ENCODE data around the gene RERE.

Gene RERE

GRCh38 chr1:8809342-8809736 is 8.1 kb downstream of the RERE start:
- H3K9me3 ChIP-seq (ENCODE audit: control insufficient read depth, low read length): no peaks in the 10 kb centered on the region
- no peak overlapping the region for H3K4me3 ChIP-seq (ENCODE audit: insufficient read depth, low read depth, low read length, poor library complexity, severe bottlenecking)
- no peak for DNase-seq
- H3K36me3 ChIP-seq (ENCODE audit: control insufficient read depth, insufficient read depth, low read length): no peaks in the 10 kb centered on the region
- no peak overlapping the region for H3K27ac ChIP-seq (ENCODE audit: insufficient read depth, low read length, poor library complexity, severe bottlenecking)
- H3K27me3 ChIP-seq (replicated peaks; ENCODE audit: control insufficient read depth, insufficient read depth, low read length, poor library complexity, severe bottlenecking): no peaks in the 10 kb centered on the region
- no peaks in the 10 kb centered on the region for H3K4me1 ChIP-seq (ENCODE audit: control insufficient read depth, insufficient read depth, low read length, poor library complexity, severe bottlenecking)

GRCh38 chr1:8807004-8807403 is 10.4 kb downstream of the RERE start:
- DNase-seq: no peak
- no peaks in the 10 kb centered on the region for H3K4me1 ChIP-seq (ENCODE audit: control insufficient read depth, insufficient read depth, low read length, poor library complexity, severe bottlenecking)
- H3K4me3 ChIP-seq (ENCODE audit: insufficient read depth, low read depth, low read length, poor library complexity, severe bottlenecking): no peak overlapping the region
- no peaks in the 10 kb centered on the region for H3K36me3 ChIP-seq (ENCODE audit: control insufficient read depth, insufficient read depth, low read length)
- no peaks in the 10 kb centered on the region for H3K27me3 ChIP-seq (replicated peaks; ENCODE audit: control insufficient read depth, insufficient read depth, low read length, poor library complexity, severe bottlenecking)
- H3K9me3 ChIP-seq (ENCODE audit: control insufficient read depth, low read length): no peaks in the 10 kb centered on the region
- H3K27ac ChIP-seq (ENCODE audit: insufficient read depth, low read length, poor library complexity, severe bottlenecking): no peak overlapping the region

GRCh38 chr1:8800416-8800815 is 17.0 kb downstream of the RERE start:
- no peak overlapping the region for H3K27ac ChIP-seq (ENCODE audit: insufficient read depth, low read length, poor library complexity, severe bottlenecking)
- DNase-seq: no peak
- no peaks in the 10 kb centered on the region for H3K27me3 ChIP-seq (replicated peaks; ENCODE audit: control insufficient read depth, insufficient read depth, low read length, poor library complexity, severe bottlenecking)
- no peaks in the 10 kb centered on the region for H3K9me3 ChIP-seq (ENCODE audit: control insufficient read depth, low read length)
- H3K4me1 ChIP-seq (ENCODE audit: control insufficient read depth, insufficient read depth, low read length, poor library complexity, severe bottlenecking): no peaks in the 10 kb centered on the region
- no peaks in the 10 kb centered on the region for H3K36me3 ChIP-seq (ENCODE audit: control insufficient read depth, insufficient read depth, low read length)
- H3K4me3 ChIP-seq (ENCODE audit: insufficient read depth, low read depth, low read length, poor library complexity, severe bottlenecking): no peak overlapping the region

GRCh38 chr1:8797216-8797615 is 20.2 kb downstream of the RERE start:
- H3K27ac ChIP-seq (ENCODE audit: insufficient read depth, low read length, poor library complexity, severe bottlenecking): no peak overlapping the region
- no peak for DNase-seq
- no peaks in the 10 kb centered on the region for H3K36me3 ChIP-seq (ENCODE audit: control insufficient read depth, insufficient read depth, low read length)
- H3K9me3 ChIP-seq (ENCODE audit: control insufficient read depth, low read length): no peaks in the 10 kb centered on the region
- no peaks in the 10 kb centered on the region for H3K4me1 ChIP-seq (ENCODE audit: control insufficient read depth, insufficient read depth, low read length, poor library complexity, severe bottlenecking)
- no peaks in the 10 kb centered on the region for H3K27me3 ChIP-seq (replicated peaks; ENCODE audit: control insufficient read depth, insufficient read depth, low read length, poor library complexity, severe bottlenecking)
- no peak overlapping the region for H3K4me3 ChIP-seq (ENCODE audit: insufficient read depth, low read depth, low read length, poor library complexity, severe bottlenecking)

- no peak overlapping the region for H3K27ac ChIP-seq (ENCODE audit: insufficient read depth, low read length, poor library complexity, severe bottlenecking)
- no peaks in the 10 kb centered on the region for H3K36me3 ChIP-seq (ENCODE audit: control insufficient read depth, insufficient read depth, low read length)
- no peak for DNase-seq
- no peaks in the 10 kb centered on the region for H3K27me3 ChIP-seq (replicated peaks; ENCODE audit: control insufficient read depth, insufficient read depth, low read length, poor library complexity, severe bottlenecking)
- H3K9me3 ChIP-seq (ENCODE audit: control insufficient read depth, low read length): no peaks in the 10 kb centered on the region
- no peak overlapping the region for H3K4me3 ChIP-seq (ENCODE audit: insufficient read depth, low read depth, low read length, poor library complexity, severe bottlenecking)
- H3K4me1 ChIP-seq (ENCODE audit: control insufficient read depth, insufficient read depth, low read length, poor library complexity, severe bottlenecking): no peaks in the 10 kb centered on the region
These were observed 20.6 kb downstream of the RERE start for GRCh38 chr1:8796812-8797211.

GRCh38 chr1:8794605-8795004 is 22.8 kb downstream of the RERE start:
- Histone ChIP-seq H3K4me1 (ENCODE audit: control insufficient read depth, insufficient read depth, low read length, poor library complexity, severe bottlenecking) (no peaks in the 10 kb centered on the region), H3K4me3 (ENCODE audit: insufficient read depth, low read depth, low read length, poor library complexity, severe bottlenecking) (no peak overlapping the region), H3K36me3 (ENCODE audit: control insufficient read depth, insufficient read depth, low read length) (no peaks in the 10 kb centered on the region), H3K27ac (ENCODE audit: insufficient read depth, low read length, poor library complexity, severe bottlenecking) (no peak overlapping the region), H3K9me3 (ENCODE audit: control insufficient read depth, low read length) (no peaks in the 10 kb centered on the region), H3K27me3 (replicated peaks; ENCODE audit: control insufficient read depth, insufficient read depth, low read length, poor library complexity, severe bottlenecking) (no peaks in the 10 kb centered on the region)
- DNase-seq: no peak

GRCh38 chr1:8791819-8792218 is 25.6 kb downstream of the RERE start:
- Histone ChIP-seq H3K4me3 (ENCODE audit: insufficient read depth, low read depth, low read length, poor library complexity, severe bottlenecking) (no peak overlapping the region), H3K9me3 (ENCODE audit: control insufficient read depth, low read length) (no peaks in the 10 kb centered on the region), H3K36me3 (ENCODE audit: control insufficient read depth, insufficient read depth, low read length) (no peaks in the 10 kb centered on the region), H3K4me1 (ENCODE audit: control insufficient read depth, insufficient read depth, low read length, poor library complexity, severe bottlenecking) (no peaks in the 10 kb centered on the region), H3K27ac (ENCODE audit: insufficient read depth, low read length, poor library complexity, severe bottlenecking) (no peak overlapping the region), H3K27me3 (replicated peaks; ENCODE audit: control insufficient read depth, insufficient read depth, low read length, poor library complexity, severe bottlenecking) (no peaks in the 10 kb centered on the region)
- no peak for DNase-seq

GRCh38 chr1:8790987-8791386 is 26.5 kb downstream of the RERE start:
- H3K36me3 ChIP-seq (ENCODE audit: control insufficient read depth, insufficient read depth, low read length): no peaks in the 10 kb centered on the region
- DNase-seq: no peak
- no peaks in the 10 kb centered on the region for H3K9me3 ChIP-seq (ENCODE audit: control insufficient read depth, low read length)
- no peak overlapping the region for H3K4me3 ChIP-seq (ENCODE audit: insufficient read depth, low read depth, low read length, poor library complexity, severe bottlenecking)
- H3K4me1 ChIP-seq (ENCODE audit: control insufficient read depth, insufficient read depth, low read length, poor library complexity, severe bottlenecking): no peaks in the 10 kb centered on the region
- H3K27me3 ChIP-seq (replicated peaks; ENCODE audit: control insufficient read depth, insufficient read depth, low read length, poor library complexity, severe bottlenecking): no peaks in the 10 kb centered on the region
- no peak overlapping the region for H3K27ac ChIP-seq (ENCODE audit: insufficient read depth, low read length, poor library complexity, severe bottlenecking)

GRCh38 chr1:8790478-8790877 is 27.0 kb downstream of the RERE start:
- H3K4me1 ChIP-seq (ENCODE audit: control insufficient read depth, insufficient read depth, low read length, poor library complexity, severe bottlenecking): no peaks in the 10 kb centered on the region
- no peaks in the 10 kb centered on the region for H3K36me3 ChIP-seq (ENCODE audit: control insufficient read depth, insufficient read depth, low read length)
- H3K27ac ChIP-seq (ENCODE audit: insufficient read depth, low read length, poor library complexity, severe bottlenecking): no peak overlapping the region
- no peak for DNase-seq
- H3K27me3 ChIP-seq (replicated peaks; ENCODE audit: control insufficient read depth, insufficient read depth, low read length, poor library complexity, severe bottlenecking): no peaks in the 10 kb centered on the region
- H3K9me3 ChIP-seq (ENCODE audit: control insufficient read depth, low read length): no peaks in the 10 kb centered on the region
- H3K4me3 ChIP-seq (ENCODE audit: insufficient read depth, low read depth, low read length, poor library complexity, severe bottlenecking): no peak overlapping the region

- no peak for DNase-seq
- Histone ChIP-seq H3K9me3 (ENCODE audit: control insufficient read depth, low read length) (no peaks in the 10 kb centered on the region), H3K36me3 (ENCODE audit: control insufficient read depth, insufficient read depth, low read length) (no peaks in the 10 kb centered on the region), H3K27me3 (replicated peaks; ENCODE audit: control insufficient read depth, insufficient read depth, low read length, poor library complexity, severe bottlenecking) (no peaks in the 10 kb centered on the region), H3K4me1 (ENCODE audit: control insufficient read depth, insufficient read depth, low read length, poor library complexity, severe bottlenecking) (no peaks in the 10 kb centered on the region), H3K27ac (ENCODE audit: insufficient read depth, low read length, poor library complexity, severe bottlenecking) (no peak overlapping the region), H3K4me3 (ENCODE audit: insufficient read depth, low read depth, low read length, poor library complexity, severe bottlenecking) (no peak overlapping the region)
These were observed 27.9 kb downstream of the RERE start for GRCh38 chr1:8789314-8790214.

All from effector memory CD4-positive, alpha-beta T cell (primary cell).